A673 (cell line): Measurements from ENCODE around the gene SPP1. TPM values are rescaled to one million over a fixed set of nuclear protein-coding genes. Genes with fewer than 3 reads are reported as not detected.
"Not testable (repeated sequence)": the region's sequence is repeated elsewhere in the genome, so short reads cannot be mapped to it uniquely, and the experiment has no call there.

Source experiments
- BruUV-seq: library from RNA; stranded (reverse); fragments of 400-500 nt; replicated peaks from 2 replicates; lab custom pipeline; 2021; lab: Mats Ljungman, UMichigan
- CTCF ChIA-PET: fragments of 300-600 bp; sonication (Branson Sonifier 250); formaldehyde crosslinking; loops from one replicate; lab custom pipeline; 2022; ENCODE audit warnings: antibody characterized with exemption; lab: Charles Lee
- POLR2A ChIA-PET: fragments of 300-600 bp; sonication (Branson Sonifier 250); formaldehyde crosslinking; loops from one replicate; lab custom pipeline; 2022; ENCODE audit warnings: antibody characterized with exemption; ENCODE audit not compliant: low non-redundant PET; lab: Charles Lee
- DNase-seq: peaks from one replicate; pipeline ENCODE4 v3.0.0-alpha.2; 2015; ENCODE audit warnings: low spot score
- H3K27ac ChIP-seq: fragments of 200-600 bp; sonication (generic); 2 replicates; pipeline ENCODE4 v1.5.1; 2016; ENCODE audit warnings: mixed run types, low read depth, mild to moderate bottlenecking, mixed read lengths, antibody characterized with exemption, low read length; ENCODE audit not compliant: poor library complexity, severe bottlenecking
- H3K27me3 ChIP-seq: fragments of 200-600 bp; sonication (generic); replicated peaks from 2 replicates; pipeline ENCODE4 v1.6.1; 2017; ENCODE audit warnings: mixed run types, low read depth, mild to moderate bottlenecking, mixed read lengths, antibody characterized with exemption, low read length; ENCODE audit not compliant: insufficient read depth, poor library complexity
- H3K36me3 ChIP-seq: fragments of 200-600 bp; sonication (generic); 2 replicates; pipeline ENCODE4 v1.6.1; 2016; ENCODE audit warnings: mixed run types, mild to moderate bottlenecking, mixed read lengths, antibody characterized with exemption, low read length; ENCODE audit not compliant: insufficient read depth, poor library complexity, severe bottlenecking
- H3K4me1 ChIP-seq: fragments of 200-600 bp; sonication (generic); 2 replicates; pipeline ENCODE4 v1.6.1; 2017; ENCODE audit warnings: mixed run types, mild to moderate bottlenecking, mixed read lengths, antibody characterized with exemption, low read length; ENCODE audit not compliant: insufficient read depth, poor library complexity, severe bottlenecking
- H3K4me3 ChIP-seq: fragments of 200-600 bp; sonication (generic); 2 replicates; pipeline ENCODE4 v1.5.1; 2016; ENCODE audit warnings: low read depth, mixed run types, mild to moderate bottlenecking, mixed read lengths, low read length; ENCODE audit not compliant: poor library complexity, severe bottlenecking
- H3K9me3 ChIP-seq: fragments of 200-600 bp; sonication (generic); 2 replicates; pipeline ENCODE4 v1.6.1; 2016; ENCODE audit warnings: mixed run types, low read depth, mild to moderate bottlenecking, mixed read lengths, antibody characterized with exemption, low read length; ENCODE audit not compliant: poor library complexity, severe bottlenecking
- EZH2 ChIP-seq: fragments of 200-600 bp; sonication (generic); IDR thresholded peaks from 2 replicates; pipeline ENCODE4 v1.6.1; 2017; ENCODE audit warnings: borderline replicate concordance, low read depth, mild to moderate bottlenecking, mixed read lengths, antibody characterized with exemption, low read length; ENCODE audit not compliant: poor library complexity, severe bottlenecking
- intact Hi-C: fragments of 100-400 bp; cut with micrococcal nuclease; formaldehyde crosslinking; loops from one replicate; pipeline ENCODE4 v1.10.0; 2022; ENCODE audit not compliant: unreplicated experiment
- total RNA-seq: library from RNA; stranded (reverse); gene quantifications from 2 replicates; pipeline ENCODE4 v1.2.3, GENCODE V29; 2021
- TF ChIP-seq, protein P1 (sequence below): fragments of 300-800, 200-600 bp; sonication (generic); conservative IDR thresholded peaks from 2 replicates; pipeline ENCODE4 v1.5.1; 2017; ENCODE audit warnings: low read depth, mild to moderate bottlenecking, antibody characterized with exemption, low read length, moderate library complexity, mixed read lengths

The SPP1 gene
- total RNA-seq, 1 experiment from 2014 or later: 0.99 TPM

DNA sequence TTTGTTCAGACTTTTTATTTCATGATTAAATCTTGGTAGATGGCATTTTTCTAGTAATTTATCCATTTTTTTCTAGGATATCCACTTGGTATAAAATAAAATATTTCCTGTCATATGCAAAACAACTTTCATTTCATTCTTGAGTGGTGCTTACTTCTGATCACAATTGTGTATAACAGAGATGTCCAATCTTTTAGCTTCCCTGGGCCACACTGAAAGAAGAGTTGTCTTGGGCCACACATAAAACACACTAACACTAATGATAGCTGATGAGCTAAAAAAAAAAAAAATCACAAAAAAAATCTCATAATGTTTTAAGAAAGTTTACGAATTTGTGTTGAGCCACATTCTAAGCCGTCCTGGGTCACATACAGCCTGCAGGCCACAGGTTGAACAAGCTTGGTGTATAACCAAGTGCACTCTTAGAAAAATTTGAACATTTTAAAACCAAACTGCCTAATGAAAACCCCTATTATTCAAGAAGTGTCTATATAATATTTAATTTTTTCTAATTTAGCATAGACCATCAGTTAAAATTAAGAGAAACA, 41.3 kb upstream of the SPP1 start:
- no peaks in the 10 kb centered on the region for H3K27me3 ChIP-seq
- BruUV-seq: no TSS peak
- ChIA-PET POLR2A (no interaction called here), CTCF (no interaction called here)
- no peak for DNase-seq
- no peak overlapping the region for H3K4me3 ChIP-seq
- intact Hi-C loops: no loop called here
- H3K9me3 ChIP-seq: no peaks in the 10 kb centered on the region
- TF ChIP-seq EZH2: no peak
- TF ChIP-seq, protein P1, sequence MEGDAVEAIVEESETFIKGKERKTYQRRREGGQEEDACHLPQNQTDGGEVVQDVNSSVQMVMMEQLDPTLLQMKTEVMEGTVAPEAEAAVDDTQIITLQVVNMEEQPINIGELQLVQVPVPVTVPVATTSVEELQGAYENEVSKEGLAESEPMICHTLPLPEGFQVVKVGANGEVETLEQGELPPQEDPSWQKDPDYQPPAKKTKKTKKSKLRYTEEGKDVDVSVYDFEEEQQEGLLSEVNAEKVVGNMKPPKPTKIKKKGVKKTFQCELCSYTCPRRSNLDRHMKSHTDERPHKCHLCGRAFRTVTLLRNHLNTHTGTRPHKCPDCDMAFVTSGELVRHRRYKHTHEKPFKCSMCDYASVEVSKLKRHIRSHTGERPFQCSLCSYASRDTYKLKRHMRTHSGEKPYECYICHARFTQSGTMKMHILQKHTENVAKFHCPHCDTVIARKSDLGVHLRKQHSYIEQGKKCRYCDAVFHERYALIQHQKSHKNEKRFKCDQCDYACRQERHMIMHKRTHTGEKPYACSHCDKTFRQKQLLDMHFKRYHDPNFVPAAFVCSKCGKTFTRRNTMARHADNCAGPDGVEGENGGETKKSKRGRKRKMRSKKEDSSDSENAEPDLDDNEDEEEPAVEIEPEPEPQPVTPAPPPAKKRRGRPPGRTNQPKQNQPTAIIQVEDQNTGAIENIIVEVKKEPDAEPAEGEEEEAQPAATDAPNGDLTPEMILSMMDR: no peak
- H3K36me3 ChIP-seq: no peaks in the 10 kb centered on the region
- H3K4me1 ChIP-seq: no peaks in the 10 kb centered on the region
- H3K27ac ChIP-seq: no peak overlapping the region

DNA sequence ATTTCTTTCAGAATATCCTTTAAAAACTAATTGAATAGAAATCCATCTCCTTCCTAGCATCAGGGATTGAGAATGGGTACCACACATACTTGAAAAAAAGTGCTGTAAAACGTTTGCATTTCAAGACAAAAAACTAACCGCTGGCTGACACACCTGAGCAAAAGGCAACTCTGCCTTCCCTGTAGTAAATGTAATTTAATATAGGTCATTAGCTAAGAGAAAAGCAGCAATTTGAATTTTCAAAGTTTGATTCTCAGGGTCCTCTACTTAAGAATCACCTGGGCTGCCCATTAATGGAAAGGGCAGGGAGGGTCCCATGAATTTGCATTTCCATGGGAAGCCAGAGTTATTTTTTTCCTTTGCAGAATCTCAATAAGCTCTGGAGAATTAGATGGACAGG, 40.5 kb upstream of the SPP1 start:
- Histone ChIP-seq H3K9me3 (no peaks in the 10 kb centered on the region), H3K27me3 (no peaks in the 10 kb centered on the region), H3K4me1 (no peaks in the 10 kb centered on the region), H3K4me3 (no peak overlapping the region), H3K36me3 (no peaks in the 10 kb centered on the region), H3K27ac (no peak overlapping the region)
- BruUV-seq: no TSS peak
- TF ChIP-seq, protein P1: no peak
- no peak for TF ChIP-seq EZH2
- CTCF ChIA-PET: no interaction called here
- intact Hi-C loops: no loop called here
- POLR2A ChIA-PET: no interaction called here
- no peak for DNase-seq

DNA sequence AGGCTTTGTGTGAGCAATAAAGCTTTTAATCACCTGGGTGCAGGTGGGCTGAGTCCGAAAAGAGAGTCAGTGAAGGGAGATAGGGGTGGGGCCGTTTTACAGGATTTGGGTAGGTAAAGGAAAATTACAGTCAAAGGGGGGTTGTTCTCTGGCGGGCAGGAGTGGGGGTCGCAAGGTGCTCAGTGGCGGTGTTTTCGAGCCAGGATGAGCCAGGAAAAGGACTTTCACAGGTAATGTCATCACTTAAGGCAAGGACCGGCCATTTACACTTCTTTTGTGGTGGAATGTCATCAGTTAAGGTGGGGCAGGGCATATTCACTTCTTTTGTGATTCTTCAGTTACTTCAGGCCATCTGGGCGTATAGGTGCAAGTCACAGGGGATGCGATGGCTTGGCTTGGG, 39.6 kb upstream of the SPP1 start:
- H3K4me1 ChIP-seq, CTCF ChIA-PET, H3K4me3 ChIP-seq, H3K9me3 ChIP-seq, DNase-seq, POLR2A ChIA-PET, H3K36me3 ChIP-seq, H3K27ac ChIP-seq, intact Hi-C loops, BruUV-seq, H3K27me3 ChIP-seq: not testable (repeated sequence)

DNA sequence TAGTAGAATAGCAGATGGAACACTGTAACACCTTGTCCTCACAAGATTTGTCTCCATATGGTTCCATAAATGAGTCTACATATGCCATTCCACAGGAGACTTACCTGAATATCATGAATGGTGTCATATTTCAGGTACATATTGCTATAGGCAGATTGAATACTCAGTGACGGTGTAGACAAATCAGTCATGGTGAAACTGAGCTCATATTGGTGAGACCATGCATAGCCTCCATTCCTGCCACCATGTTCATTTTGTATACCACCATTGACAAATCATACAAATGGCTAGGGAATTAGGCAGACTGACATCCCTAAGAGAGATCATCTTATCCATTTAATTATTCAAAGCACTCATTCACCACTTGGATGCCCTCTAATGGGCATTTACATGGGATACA, 38.0 kb upstream of the SPP1 start:
- CTCF ChIA-PET: no interaction called here
- DNase-seq: no peak

More for the DNA sequence above, 38.0 kb upstream of the SPP1 start:
- no TSS peak for BruUV-seq
- Histone ChIP-seq H3K4me3 (no peak overlapping the region), H3K27me3 (no peaks in the 10 kb centered on the region), H3K27ac (no peak overlapping the region), H3K4me1 (no peaks in the 10 kb centered on the region), H3K9me3 (no peaks in the 10 kb centered on the region), H3K36me3 (no peaks in the 10 kb centered on the region)
- POLR2A ChIA-PET: no interaction called here
- TF ChIP-seq, protein P1: no peak
- TF ChIP-seq EZH2: no peak
- intact Hi-C loops: no loop called here
